ENCODE measurements around the gene FILIP1L. TPM values are rescaled to one million over a fixed set of nuclear protein-coding genes. Genes with fewer than 3 reads are reported as not detected.

Gene FILIP1L
- total RNA-seq, 2 experiments from 2014 or later: 0.24 TPM; not detected in 1

DNA sequence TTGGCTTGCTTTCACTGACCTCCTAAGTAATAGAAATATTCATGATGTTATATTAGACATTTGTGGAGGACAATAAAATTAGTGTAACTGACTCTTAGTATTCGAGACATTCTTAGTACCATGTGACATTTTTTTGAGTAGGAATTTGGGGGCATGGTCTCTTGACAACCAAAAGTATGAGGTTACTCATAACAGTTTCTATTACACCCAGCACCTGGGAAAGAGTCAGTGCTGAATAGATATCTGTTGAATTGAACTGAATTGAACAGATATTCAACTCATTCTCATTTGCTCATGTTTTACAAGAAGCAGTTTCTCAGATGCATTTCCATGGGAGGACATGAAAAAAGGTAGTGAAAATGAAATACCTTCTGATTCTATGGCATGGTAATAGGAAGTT lies 212.2 kb downstream of the FILIP1L start:
- peaks cover 2% of the 10 kb centered on the region for H3K36me3 Mint-ChIP-seq (ENCODE audit: low read depth)
- H3K4me1 Mint-ChIP-seq (ENCODE audit: low read depth): peaks cover 10% of the 10 kb centered on the region
- CTCF ChIA-PET: no interaction called here

DNA sequence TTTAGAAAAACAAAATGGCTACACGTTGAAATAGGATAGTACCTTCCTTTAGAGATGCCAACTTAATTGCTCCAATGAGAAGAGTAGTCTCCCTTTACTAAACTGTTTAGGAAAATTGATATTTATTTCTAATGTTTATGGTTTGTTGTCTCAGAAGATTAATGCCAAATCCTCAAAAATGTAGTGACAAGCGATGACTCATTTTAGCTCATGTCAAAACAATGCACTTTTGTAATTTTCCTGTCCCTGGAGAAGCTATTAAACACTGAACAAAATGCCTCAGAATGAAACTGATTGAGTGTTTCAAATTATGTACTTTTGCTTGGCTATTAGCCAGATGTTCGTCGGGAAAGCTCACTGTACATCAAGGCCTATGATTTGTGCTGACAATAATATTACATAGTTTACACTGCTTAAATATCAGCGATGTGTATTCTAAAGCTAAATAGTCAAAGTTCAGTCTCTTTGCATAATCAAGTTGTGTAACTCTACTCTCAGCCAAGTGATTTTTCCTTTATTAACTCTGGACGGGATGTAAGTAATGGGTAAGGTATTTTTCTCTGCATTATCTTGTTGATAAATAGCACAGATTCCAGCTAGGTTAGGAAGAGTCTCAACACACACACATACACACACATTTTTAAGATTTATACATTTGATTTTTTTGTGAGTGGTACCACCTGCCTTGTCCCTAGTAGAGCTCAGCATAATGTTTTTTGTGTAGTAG lies 212.9 kb downstream of the FILIP1L start:
- intact Hi-C loops (cut with micrococcal nuclease): no loop called here
- H3K27me3 Mint-ChIP-seq (ENCODE audit: low read depth): no peaks in the 10 kb centered on the region
- H3K4me1 Mint-ChIP-seq (ENCODE audit: low read depth): peaks cover 10% of the 10 kb centered on the region
- H3K27ac Mint-ChIP-seq: no peak overlapping the region
- no peak for DNase-seq
- H3K36me3 Mint-ChIP-seq (ENCODE audit: low read depth): peaks cover 2% of the 10 kb centered on the region
- CTCF ChIA-PET: no interaction called here
- H3K4me3 Mint-ChIP-seq: no peak overlapping the region
- no peaks in the 10 kb centered on the region for H3K9me3 Mint-ChIP-seq

More for the DNA sequence above, 212.2 kb downstream of the FILIP1L start:
- Mint-ChIP-seq H3K27me3 (ENCODE audit: low read depth) (no peaks in the 10 kb centered on the region), H3K9me3 (no peaks in the 10 kb centered on the region), H3K27ac (no peak overlapping the region), H3K4me3 (no peak overlapping the region)
- intact Hi-C loops (cut with micrococcal nuclease): no loop called here
- no peak for DNase-seq

DNA sequence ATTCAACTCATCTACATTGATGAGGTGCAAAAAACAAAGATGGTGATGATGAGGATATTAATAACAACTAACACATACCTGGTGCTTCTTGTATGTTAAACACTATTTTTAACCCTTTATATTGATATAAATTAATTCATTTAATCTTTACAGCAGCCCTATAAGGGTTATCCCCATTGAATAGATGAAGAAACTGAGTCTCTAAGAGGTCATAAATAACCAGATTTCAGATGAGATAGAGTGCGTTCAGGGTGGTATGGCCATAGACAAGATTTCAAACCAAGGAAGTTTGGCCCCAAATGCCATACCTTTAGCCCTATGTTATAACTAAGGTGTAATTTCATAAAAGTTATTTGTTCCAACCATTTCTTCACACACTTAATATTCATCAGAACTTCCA lies 214.1 kb downstream of the FILIP1L start:
- Mint-ChIP-seq H3K9me3 (no peaks in the 10 kb centered on the region), H3K27me3 (ENCODE audit: low read depth) (no peaks in the 10 kb centered on the region), H3K27ac (no peak overlapping the region), H3K4me1 (ENCODE audit: low read depth) (peaks cover 21% of the 10 kb centered on the region), H3K4me3 (no peak overlapping the region), H3K36me3 (ENCODE audit: low read depth) (peaks cover 8% of the 10 kb centered on the region)
- intact Hi-C loops (cut with micrococcal nuclease): no loop called here
- CTCF ChIA-PET: no interaction called here
- no peak for DNase-seq

DNA sequence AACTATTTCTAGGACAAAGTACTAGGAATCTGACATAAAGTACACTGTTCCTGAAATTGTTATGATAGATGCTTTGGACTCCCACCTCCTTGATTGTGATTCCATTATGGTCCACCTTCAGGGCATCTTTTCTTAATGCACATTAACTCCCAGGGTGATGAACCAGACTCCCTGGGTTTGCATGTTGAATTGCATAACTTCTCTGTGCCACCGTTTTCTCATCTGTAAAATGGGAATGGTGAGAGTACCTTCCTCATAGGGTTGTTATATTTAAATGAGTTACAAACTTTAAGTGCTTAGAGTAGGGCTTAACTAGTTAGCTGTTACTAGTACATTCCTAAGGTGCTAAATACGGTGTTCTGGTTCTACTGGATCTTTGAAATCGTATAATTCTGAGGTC lies 214.7 kb downstream of the FILIP1L start:
- Mint-ChIP-seq H3K27ac (no peak overlapping the region), H3K4me3 (no peak overlapping the region), H3K36me3 (ENCODE audit: low read depth) (peaks cover 8% of the 10 kb centered on the region), H3K9me3 (no peaks in the 10 kb centered on the region), H3K4me1 (ENCODE audit: low read depth) (peaks cover 22% of the 10 kb centered on the region), H3K27me3 (ENCODE audit: low read depth) (no peaks in the 10 kb centered on the region)
- intact Hi-C loops (cut with micrococcal nuclease): no loop called here
- DNase-seq: no peak
- CTCF ChIA-PET: no interaction called here

DNA sequence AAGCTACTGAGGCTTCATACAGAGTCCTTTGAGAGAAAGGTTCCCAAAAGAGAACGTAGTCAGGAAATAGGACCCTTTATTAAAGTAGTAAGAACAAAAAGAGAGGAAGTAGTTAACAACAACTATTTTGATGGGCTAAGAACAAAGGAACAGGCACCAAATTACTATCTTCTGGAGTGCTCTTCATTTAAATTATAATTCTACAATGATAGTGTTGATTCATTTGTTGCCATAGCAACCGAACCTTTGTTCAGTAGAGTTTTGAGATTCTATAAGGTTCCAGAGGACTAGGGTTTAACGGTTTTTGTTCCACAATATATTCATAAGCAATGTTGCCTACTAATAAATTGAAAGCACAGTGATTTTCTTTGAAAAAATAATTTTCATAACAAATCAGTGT lies 217.8 kb downstream of the FILIP1L start:
- Mint-ChIP-seq H3K4me3 (no peak overlapping the region), H3K9me3 (no peaks in the 10 kb centered on the region), H3K27ac (no peak overlapping the region), H3K4me1 (ENCODE audit: low read depth) (peaks cover 17% of the 10 kb centered on the region), H3K27me3 (ENCODE audit: low read depth) (no peaks in the 10 kb centered on the region), H3K36me3 (ENCODE audit: low read depth) (peaks cover 8% of the 10 kb centered on the region)
- intact Hi-C loops (cut with micrococcal nuclease): no loop called here
- no peak for DNase-seq
- CTCF ChIA-PET: no interaction called here

DNA sequence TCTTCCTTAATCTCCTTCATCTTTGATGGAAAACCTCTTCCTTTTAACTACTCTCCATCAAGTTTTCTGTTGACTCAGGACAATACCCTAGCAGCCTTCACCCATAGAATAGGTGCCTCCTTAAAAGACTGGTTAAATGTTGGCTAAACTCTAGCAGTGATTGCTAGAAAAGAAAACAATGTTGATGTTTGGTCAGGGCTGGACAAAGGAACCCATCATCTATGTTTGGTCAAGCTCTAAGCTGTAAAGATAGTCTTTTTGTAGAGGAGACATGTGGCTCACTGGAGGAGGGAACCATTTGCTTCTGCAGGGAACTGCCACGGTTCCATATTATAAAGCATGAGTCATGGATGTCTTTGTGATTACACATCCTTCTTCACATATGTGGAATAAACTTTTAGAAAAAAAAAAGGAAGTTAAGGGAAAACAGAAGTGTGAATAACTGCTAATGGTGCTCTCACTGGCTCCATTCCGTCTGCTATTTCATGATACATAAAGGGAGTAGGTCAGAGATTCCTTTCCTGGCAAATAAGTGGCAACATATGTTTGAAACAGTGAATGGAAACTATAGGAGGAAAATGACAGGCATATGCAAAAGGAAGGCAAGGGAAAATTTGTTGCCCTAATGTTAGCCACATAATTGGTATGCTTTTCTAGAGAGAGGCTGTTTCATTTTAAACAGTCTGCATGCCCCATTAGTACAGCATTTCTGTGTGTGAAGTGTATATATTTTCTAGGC lies 218.4 kb downstream of the FILIP1L start:
- CTCF ChIA-PET: interaction anchor here (0.6 kb wide), 1 partner anchor 410 kb away, joined by 3 read pairs; no protein-coding TSS in a partner anchor
- intact Hi-C loops (cut with micrococcal nuclease): no loop called here
- H3K4me3 Mint-ChIP-seq: no peak overlapping the region
- DNase-seq: no peak
- H3K27me3 Mint-ChIP-seq (ENCODE audit: low read depth): no peaks in the 10 kb centered on the region
- H3K4me1 Mint-ChIP-seq (ENCODE audit: low read depth): peaks cover 14% of the 10 kb centered on the region
- H3K36me3 Mint-ChIP-seq (ENCODE audit: low read depth): peaks cover 8% of the 10 kb centered on the region
- H3K9me3 Mint-ChIP-seq: no peaks in the 10 kb centered on the region
- H3K27ac Mint-ChIP-seq: peak overlapping the region; percentile 26

DNA sequence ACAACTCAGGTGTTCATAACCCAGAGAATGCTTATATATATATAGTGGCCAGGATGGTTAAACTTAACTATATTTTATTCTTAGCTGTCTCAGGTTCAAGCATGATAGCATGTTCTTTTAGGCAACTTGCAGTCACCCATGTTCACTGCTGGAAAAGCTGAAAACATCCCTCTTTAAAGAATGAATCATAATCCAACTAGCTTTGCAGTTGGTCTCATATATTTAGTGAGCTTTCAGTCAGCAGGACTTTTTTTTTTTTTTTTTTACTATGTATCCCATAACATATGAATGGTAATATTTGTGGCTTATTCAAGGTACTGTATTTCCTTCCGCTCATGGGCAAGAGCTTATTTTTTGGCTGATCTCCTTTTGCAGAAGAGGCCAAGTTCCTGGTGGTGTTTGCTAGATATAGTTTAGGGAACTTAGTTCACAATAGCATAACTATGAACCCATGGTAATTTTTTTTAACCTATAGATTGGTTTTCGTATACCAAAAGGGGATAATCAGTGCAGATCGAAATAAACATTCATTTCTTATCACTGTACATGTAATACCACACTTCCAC lies 219.1 kb downstream of the FILIP1L start:
- CTCF ChIA-PET: interaction anchor here (0.5 to 0.7 kb wide), 2 partner anchors 74 to 218 kb away, joined by 3 to 4 read pairs; no protein-coding TSS in a partner anchor
- H3K4me1 Mint-ChIP-seq (ENCODE audit: low read depth): peaks cover 14% of the 10 kb centered on the region
- no peak overlapping the region for H3K27ac Mint-ChIP-seq
- DNase-seq: no peak
- H3K27me3 Mint-ChIP-seq (ENCODE audit: low read depth): no peaks in the 10 kb centered on the region
- intact Hi-C loops (cut with micrococcal nuclease): no loop called here
- H3K36me3 Mint-ChIP-seq (ENCODE audit: low read depth): peaks cover 8% of the 10 kb centered on the region
- no peaks in the 10 kb centered on the region for H3K9me3 Mint-ChIP-seq
- H3K4me3 Mint-ChIP-seq: no peak overlapping the region

DNA sequence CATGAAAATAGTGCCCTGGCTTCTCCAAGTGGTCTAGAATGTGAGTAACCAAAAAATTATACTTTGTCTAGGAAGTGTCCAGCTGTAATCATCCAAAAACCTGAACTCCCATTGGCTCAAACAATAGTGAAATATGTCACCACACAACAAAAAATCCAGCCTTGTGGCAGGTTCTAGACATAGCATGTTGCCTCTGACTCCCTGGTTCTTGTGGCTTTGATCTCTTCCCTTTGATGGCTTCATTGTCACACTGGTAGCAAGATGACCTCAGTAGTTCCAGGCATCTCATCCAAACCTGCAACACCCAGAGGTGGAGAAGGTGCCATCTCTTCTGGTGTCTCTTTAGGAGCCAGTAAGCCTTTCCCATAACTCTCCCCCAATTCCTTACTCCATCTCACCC lies 222.0 kb downstream of the FILIP1L start:
- Mint-ChIP-seq H3K27me3 (ENCODE audit: low read depth) (no peaks in the 10 kb centered on the region), H3K27ac (no peak overlapping the region), H3K36me3 (ENCODE audit: low read depth) (peaks cover 6% of the 10 kb centered on the region), H3K4me3 (no peak overlapping the region), H3K4me1 (ENCODE audit: low read depth) (peaks cover 14% of the 10 kb centered on the region), H3K9me3 (no peaks in the 10 kb centered on the region)
- peak; percentile 5 for DNase-seq
- intact Hi-C loops (cut with micrococcal nuclease): no loop called here
- CTCF ChIA-PET: no interaction called here

DNA sequence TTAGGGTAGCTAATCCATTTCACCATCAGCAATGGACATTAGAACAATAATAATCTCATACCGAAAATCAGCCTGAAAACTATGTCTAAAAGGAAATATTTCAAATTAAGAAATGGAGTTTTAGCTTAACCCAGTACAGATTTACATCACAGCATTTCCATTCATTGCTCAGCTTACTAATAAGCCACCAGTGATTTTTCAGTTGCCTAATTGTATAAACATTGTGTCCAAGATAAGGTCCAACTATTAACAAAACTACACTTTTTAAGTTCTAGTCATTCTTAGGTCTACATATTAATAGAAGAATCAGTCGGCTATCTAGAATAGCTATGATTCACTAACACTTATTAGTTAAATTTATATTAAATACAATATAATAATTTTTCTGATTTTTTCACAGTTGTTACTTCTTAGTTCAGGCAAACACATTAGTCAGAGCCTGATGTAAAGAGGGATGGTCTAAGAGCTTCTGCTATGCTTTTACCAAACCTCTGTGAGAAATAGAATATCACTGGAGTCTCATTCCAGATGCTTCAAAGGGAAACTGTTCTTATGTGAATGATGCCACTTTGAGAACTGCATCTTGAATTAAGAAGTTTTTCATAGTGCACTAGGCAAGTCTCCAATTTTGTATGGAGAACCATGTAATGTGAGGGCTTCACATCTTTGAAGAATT lies 222.6 kb downstream of the FILIP1L start:
- CTCF ChIA-PET: interaction anchor here (0.6 kb wide), 1 partner anchor 370 kb away, joined by 3 read pairs; no protein-coding TSS in a partner anchor
- intact Hi-C loops (cut with micrococcal nuclease): no loop called here
- no peak for DNase-seq
- Mint-ChIP-seq H3K27ac (no peak overlapping the region), H3K4me3 (no peak overlapping the region), H3K4me1 (ENCODE audit: low read depth) (peaks cover 14% of the 10 kb centered on the region), H3K9me3 (no peaks in the 10 kb centered on the region), H3K27me3 (ENCODE audit: low read depth) (no peaks in the 10 kb centered on the region), H3K36me3 (ENCODE audit: low read depth) (peaks cover 8% of the 10 kb centered on the region)

DNA sequence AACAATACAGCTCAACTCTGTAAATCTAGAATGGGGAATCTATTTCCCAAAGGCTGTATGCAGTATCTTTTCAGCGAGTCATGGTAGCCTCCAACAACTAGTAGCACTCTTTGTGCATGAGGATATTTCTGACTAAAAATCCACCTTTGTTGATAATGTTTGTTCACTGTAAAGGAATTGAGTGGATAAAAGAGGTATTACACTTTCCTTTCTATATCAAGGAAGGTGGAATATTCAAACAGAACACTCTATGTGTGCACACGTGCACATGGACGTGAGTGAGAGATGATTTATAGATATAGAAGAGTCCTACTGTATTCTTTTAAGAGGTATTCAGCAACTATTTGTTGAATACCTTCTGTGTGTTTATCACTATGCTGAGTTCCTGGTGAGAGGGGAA lies 228.4 kb downstream of the FILIP1L start:
- CTCF ChIA-PET: interaction anchor here (0.5 kb wide), 1 partner anchor 54 kb away, joined by 4 read pairs; no protein-coding TSS in a partner anchor
- Mint-ChIP-seq H3K27me3 (ENCODE audit: low read depth) (no peaks in the 10 kb centered on the region), H3K4me1 (ENCODE audit: low read depth) (peaks cover 19% of the 10 kb centered on the region), H3K9me3 (no peaks in the 10 kb centered on the region), H3K36me3 (ENCODE audit: low read depth) (peaks cover 9% of the 10 kb centered on the region), H3K27ac (no peak overlapping the region), H3K4me3 (no peak overlapping the region)
- intact Hi-C loops (cut with micrococcal nuclease): no loop called here
- DNase-seq: no peak

DNA sequence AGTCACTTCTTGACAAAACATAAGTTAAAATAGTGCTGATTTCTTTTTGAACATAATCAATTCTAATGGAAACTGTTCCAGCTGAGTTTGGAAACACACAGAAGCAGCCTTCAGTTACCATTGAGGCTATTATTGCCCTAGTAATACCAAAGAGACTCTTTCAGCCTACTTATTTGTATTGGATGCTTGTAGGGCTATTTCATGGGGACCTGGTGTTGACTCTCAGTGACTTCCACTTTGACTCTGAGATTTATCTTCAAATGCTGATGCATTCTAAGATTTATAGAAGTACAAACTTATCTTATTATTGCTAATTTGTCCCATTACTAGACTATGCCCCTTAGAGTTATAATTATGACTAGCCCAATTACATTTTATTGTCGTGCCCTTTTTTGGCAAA lies 229.2 kb downstream of the FILIP1L start:
- no peak overlapping the region for H3K27ac Mint-ChIP-seq
- CTCF ChIA-PET: no interaction called here

DNA sequence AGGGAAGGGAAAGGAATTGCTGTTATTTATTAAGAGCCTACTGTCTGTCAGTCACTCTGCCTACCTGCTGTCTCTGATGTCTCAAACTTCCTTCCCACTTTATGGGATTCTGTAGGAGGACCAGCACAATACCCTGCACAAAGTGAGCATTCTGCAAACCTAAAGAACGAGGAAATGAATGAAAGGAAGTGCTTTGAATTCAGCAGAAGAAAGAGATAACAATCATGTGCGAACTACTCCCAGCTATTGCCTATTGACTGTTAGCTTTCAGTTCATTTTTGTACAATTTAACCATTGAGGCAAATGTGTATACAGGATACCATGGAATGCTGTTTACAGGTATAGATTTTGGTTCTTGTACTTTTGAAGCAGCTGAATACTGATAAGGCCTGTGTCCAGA lies 229.8 kb downstream of the FILIP1L start:
- CTCF ChIA-PET: no interaction called here
- intact Hi-C loops (cut with micrococcal nuclease): no loop called here
- no peak for DNase-seq
- Mint-ChIP-seq H3K27me3 (ENCODE audit: low read depth) (no peaks in the 10 kb centered on the region), H3K36me3 (ENCODE audit: low read depth) (peaks cover 9% of the 10 kb centered on the region), H3K4me1 (ENCODE audit: low read depth) (peaks cover 19% of the 10 kb centered on the region), H3K4me3 (no peak overlapping the region), H3K9me3 (no peaks in the 10 kb centered on the region), H3K27ac (no peak overlapping the region)

More for the DNA sequence above, 229.2 kb downstream of the FILIP1L start:
- no peaks in the 10 kb centered on the region for H3K27me3 Mint-ChIP-seq (ENCODE audit: low read depth)
- intact Hi-C loops (cut with micrococcal nuclease): no loop called here
- H3K4me1 Mint-ChIP-seq (ENCODE audit: low read depth): peaks cover 19% of the 10 kb centered on the region
- H3K9me3 Mint-ChIP-seq: no peaks in the 10 kb centered on the region
- peaks cover 9% of the 10 kb centered on the region for H3K36me3 Mint-ChIP-seq (ENCODE audit: low read depth)
- no peak for DNase-seq
- H3K4me3 Mint-ChIP-seq: no peak overlapping the region
